Activated CD8-positive, alpha-beta T cell treated with anti-CD3 and anti-CD28 coated beads for 36 hours (primary cell): ENCODE data around the gene EXOSC10. TPM values are rescaled to one million over a fixed set of nuclear protein-coding genes. Genes with fewer than 3 reads are reported as not detected.

Experiments
- ATAC-seq: fragments of 200-7000 bp; cut with Tn5 transposase; one replicate; pipeline ENCODE4 v1.10.0; 2021; ENCODE audit warnings: mild to moderate bottlenecking, moderate library complexity
- CTCF ChIA-PET: fragments of 350-600 bp; sonication (Branson Sonifier 250); formaldehyde crosslinking; loops from one replicate; lab custom pipeline; 2021; ENCODE audit warnings: antibody characterized with exemption; lab: Charles Lee
- POLR2A ChIA-PET: fragments of 350-600 bp; sonication (Branson Sonifier 250); formaldehyde crosslinking; loops from one replicate; lab custom pipeline; 2021; ENCODE audit warnings: antibody characterized with exemption; lab: Charles Lee
- DNase-seq: peaks from one replicate; pipeline ENCODE4 v3.0.0-alpha.2; 2020
- H3K27ac Mint-ChIP-seq: one replicate; pipeline ENCODE4 v1.8.0; 2021; ENCODE audit warnings: mild to moderate bottlenecking, mixed read lengths
- H3K27me3 Mint-ChIP-seq: one replicate; pipeline ENCODE4 v1.8.0; 2021; ENCODE audit warnings: mixed read lengths
- H3K36me3 Mint-ChIP-seq: one replicate; pipeline ENCODE4 v1.8.0; 2021; ENCODE audit warnings: low read depth, mixed read lengths
- H3K4me1 Mint-ChIP-seq: one replicate; pipeline ENCODE4 v1.8.0; 2021; ENCODE audit warnings: low read depth, mixed read lengths
- H3K4me3 Mint-ChIP-seq: one replicate; pipeline ENCODE4 v1.8.0; 2021; ENCODE audit warnings: mild to moderate bottlenecking, moderate library complexity, mixed read lengths
- H3K9me3 Mint-ChIP-seq: one replicate; pipeline ENCODE4 v1.8.0; 2021; ENCODE audit warnings: mixed read lengths
- CTCF ChIP-seq: fragments of 200-600 bp; IDR thresholded peaks from one replicate; pipeline ENCODE4 v1.8.0; 2022; ENCODE audit warnings: antibody characterized with exemption, mild to moderate bottlenecking
- intact Hi-C: fragments of 100-400 bp; cut with micrococcal nuclease; formaldehyde crosslinking; loops from one replicate; pipeline ENCODE4 v1.10.0; 2022
- total RNA-seq, 2 experiments: library from RNA; stranded (reverse); gene quantifications; one replicate each; pipeline ENCODE4 v1.2.3, GENCODE V29; 2021

EXOSC10 gene
- total RNA-seq, 2 experiments from 2014 or later = 66.6 to 69.8 TPM

- TF ChIP-seq CTCF = no peak
- ATAC-seq = no peak
- peaks cover 31% of the 10 kb centered on the region for H3K36me3 Mint-ChIP-seq
- no peak for DNase-seq
- no peak overlapping the region for H3K27ac Mint-ChIP-seq
- H3K27me3 Mint-ChIP-seq = no peaks in the 10 kb centered on the region
- CTCF ChIA-PET = interaction anchor here (1.1 kb wide), 1 partner anchor 17 kb away, joined by 8 read pairs; no protein-coding TSS in a partner anchor
- H3K4me1 Mint-ChIP-seq = peaks cover 17% of the 10 kb centered on the region
- intact Hi-C loops = no loop called here
- no peak overlapping the region for H3K4me3 Mint-ChIP-seq
- POLR2A ChIA-PET = interaction anchor here (1.1 to 4.1 kb wide), 4 partner anchors 7 to 23 kb away, joined by 4 to 25 read pairs (median 14); no protein-coding TSS in a partner anchor
- no peaks in the 10 kb centered on the region for H3K9me3 Mint-ChIP-seq
These were observed 45.0 kb downstream of the EXOSC10 start for GRCh38 chr1:11054666-11055065.

- ChIA-PET POLR2A (interaction anchor here (0.9 to 4.1 kb wide), 8 partner anchors 8 to 45 kb away, joined by 3 to 25 read pairs (median 4); no protein-coding TSS in a partner anchor), CTCF (interaction anchor here (1.1 kb wide), 1 partner anchor 17 kb away, joined by 8 read pairs; no protein-coding TSS in a partner anchor)
- intact Hi-C loops = no loop called here
- ATAC-seq (no peak), DNase-seq (no peak)
- H3K27ac Mint-ChIP-seq = no peak overlapping the region
- no peaks in the 10 kb centered on the region for H3K27me3 Mint-ChIP-seq
- TF ChIP-seq CTCF = no peak
- peaks cover 30% of the 10 kb centered on the region for H3K36me3 Mint-ChIP-seq
- no peak overlapping the region for H3K4me3 Mint-ChIP-seq
- H3K4me1 Mint-ChIP-seq = peaks cover 17% of the 10 kb centered on the region
- H3K9me3 Mint-ChIP-seq = no peaks in the 10 kb centered on the region
These were observed 45.5 kb downstream of the EXOSC10 start for GRCh38 chr1:11054181-11054580.

- Mint-ChIP-seq H3K27ac (no peak overlapping the region), H3K36me3 (peaks cover 25% of the 10 kb centered on the region), H3K27me3 (no peaks in the 10 kb centered on the region), H3K4me1 (peaks cover 14% of the 10 kb centered on the region), H3K4me3 (no peak overlapping the region), H3K9me3 (no peaks in the 10 kb centered on the region)
- CTCF ChIA-PET = no interaction called here
- intact Hi-C loops = no loop called here
- ATAC-seq (no peak), DNase-seq (no peak)
- TF ChIP-seq CTCF = no peak
- POLR2A ChIA-PET = interaction anchor here (0.6 to 4.1 kb wide), 8 partner anchors 8 to 480 kb away, joined by 3 to 25 read pairs (median 4); no protein-coding TSS in a partner anchor
These were observed 45.9 kb downstream of the EXOSC10 start for GRCh38 chr1:11053758-11054137.

- Mint-ChIP-seq H3K27ac (no peak overlapping the region), H3K27me3 (no peaks in the 10 kb centered on the region), H3K9me3 (no peaks in the 10 kb centered on the region), H3K36me3 (peaks cover 20% of the 10 kb centered on the region), H3K4me3 (no peak overlapping the region), H3K4me1 (peaks cover 10% of the 10 kb centered on the region)
- intact Hi-C loops = no loop called here
- DNase-seq (no peak), ATAC-seq (peak; percentile 40)
- ChIA-PET POLR2A (interaction anchor here (0.5 to 4.1 kb wide), 12 partner anchors 9 to 480 kb away, joined by 3 to 25 read pairs (median 3); no protein-coding TSS in a partner anchor), CTCF (interaction anchor here (8.1 kb wide), 1 partner anchor 16 kb away, joined by 62 read pairs; no protein-coding TSS in a partner anchor)
- TF ChIP-seq CTCF = no peak
These were observed 46.6 kb downstream of the EXOSC10 start for GRCh38 chr1:11052839-11053757.
